ENCODE measurements around the gene M1AP. TPM values are rescaled to one million over a fixed set of nuclear protein-coding genes. Genes with fewer than 3 reads are reported as not detected.

Gene M1AP
- total RNA-seq, 1 donor from 2014 or later = 1.4 TPM

GRCh38 chr2:74679615-74680014 lies 31.5 kb upstream of the M1AP start:
- H3K9me3 ChIP-seq = no peaks in the 10 kb centered on the region
- H3K36me3 ChIP-seq = peaks cover 20% of the 10 kb centered on the region
- TF ChIP-seq CTCF (IDR thresholded peaks at IDR 0.05) = no peak
- no peak overlapping the region for H3K4me3 ChIP-seq
- no peaks in the 10 kb centered on the region for H3K4me1 ChIP-seq
- ATAC-seq (no peak), DNase-seq (no peak)
- H3K27ac ChIP-seq = no peak overlapping the region
- intact Hi-C loops (cut with DNase I) = no loop called here
- H3K27me3 ChIP-seq = no peaks in the 10 kb centered on the region

- DNase-seq (no peak), ATAC-seq (no peak)
- Histone ChIP-seq H3K27ac (no peak overlapping the region), H3K4me1 (no peaks in the 10 kb centered on the region), H3K36me3 (peaks cover 25% of the 10 kb centered on the region), H3K27me3 (no peaks in the 10 kb centered on the region), H3K4me3 (no peak overlapping the region), H3K9me3 (no peaks in the 10 kb centered on the region)
- no peak for TF ChIP-seq CTCF (IDR thresholded peaks at IDR 0.05)
- intact Hi-C loops (cut with DNase I) = no loop called here
Measured at GRCh38 chr2:74676331-74676730, 28.2 kb upstream of the M1AP start.

GRCh38 chr2:74675090-74675489 lies 27.0 kb upstream of the M1AP start:
- intact Hi-C loops (cut with DNase I) = no loop called here
- no peak for TF ChIP-seq CTCF (IDR thresholded peaks at IDR 0.05)
- Histone ChIP-seq H3K4me3 (no peak overlapping the region), H3K4me1 (no peaks in the 10 kb centered on the region), H3K27me3 (no peaks in the 10 kb centered on the region), H3K27ac (no peak overlapping the region), H3K36me3 (peaks cover 25% of the 10 kb centered on the region), H3K9me3 (no peaks in the 10 kb centered on the region)
- DNase-seq = no peak
- no peak for ATAC-seq

- no peak for TF ChIP-seq CTCF (IDR thresholded peaks at IDR 0.05)
- peaks cover 25% of the 10 kb centered on the region for H3K36me3 ChIP-seq
- no peak overlapping the region for H3K4me3 ChIP-seq
- no peak for ATAC-seq
- H3K9me3 ChIP-seq = no peaks in the 10 kb centered on the region
- intact Hi-C loops (cut with DNase I) = no loop called here
- H3K27ac ChIP-seq = no peak overlapping the region
- no peaks in the 10 kb centered on the region for H3K4me1 ChIP-seq
- no peak for DNase-seq
- no peaks in the 10 kb centered on the region for H3K27me3 ChIP-seq
Measured at GRCh38 chr2:74673826-74674528, 25.8 kb upstream of the M1AP start.

- intact Hi-C loops (cut with DNase I) = no loop called here
- H3K27me3 ChIP-seq = no peaks in the 10 kb centered on the region
Measured at GRCh38 chr2:74671479-74671878, 23.3 kb upstream of the M1AP start.

More at GRCh38 chr2:74671479-74671878, 23.3 kb upstream of the M1AP start:
- TF ChIP-seq CTCF (IDR thresholded peaks at IDR 0.05) = no peak
- no peak for ATAC-seq
- H3K4me3 ChIP-seq = no peak overlapping the region
- no peak overlapping the region for H3K27ac ChIP-seq
- H3K9me3 ChIP-seq = no peaks in the 10 kb centered on the region
- peaks cover 22% of the 10 kb centered on the region for H3K36me3 ChIP-seq
- no peak for DNase-seq
- H3K4me1 ChIP-seq = no peaks in the 10 kb centered on the region
